IPS-18c (cell line): ENCODE measurements around the gene SGMS1.
"Not testable (repeated sequence)": the region's sequence is repeated elsewhere in the genome, so short reads cannot be mapped to it uniquely, and the experiment has no call there.

ENCODE experiments used
- H3K4me3 ChIP-seq: 2 replicates; pipeline ENCODE4 v1.7.0; 2013; ENCODE audit warnings: low read depth, mild to moderate bottlenecking, low read length, moderate library complexity; ENCODE audit not compliant: insufficient read depth
- H3K9me3 ChIP-seq: one replicate; pipeline ENCODE4 v1.6.1; 2013; ENCODE audit warnings: mild to moderate bottlenecking, low read length, moderate library complexity; ENCODE audit not compliant: control insufficient read depth, insufficient read depth

The SGMS1 gene

GRCh38 chr10:50538555-50539398 lies 85.0 kb downstream of the SGMS1 start:
- no peaks in the 10 kb centered on the region for H3K9me3 ChIP-seq
- no peak overlapping the region for H3K4me3 ChIP-seq

GRCh38 chr10:50536617-50537240 lies 87.0 kb downstream of the SGMS1 start:
- no peaks in the 10 kb centered on the region for H3K9me3 ChIP-seq
- no peak overlapping the region for H3K4me3 ChIP-seq

GRCh38 chr10:50534748-50535376 lies 88.9 kb downstream of the SGMS1 start:
- H3K4me3 ChIP-seq, H3K9me3 ChIP-seq: not testable (repeated sequence)

GRCh38 chr10:50533296-50533695 lies 90.5 kb downstream of the SGMS1 start:
- no peaks in the 10 kb centered on the region for H3K9me3 ChIP-seq

GRCh38 chr10:50531388-50532077 lies 92.2 kb downstream of the SGMS1 start:
- Histone ChIP-seq H3K9me3 (no peaks in the 10 kb centered on the region), H3K4me3 (no peak overlapping the region)

More at GRCh38 chr10:50533296-50533695, 90.5 kb downstream of the SGMS1 start:
- H3K4me3 ChIP-seq, result no peak overlapping the region

- Histone ChIP-seq H3K4me3 (no peak overlapping the region), H3K9me3 (no peaks in the 10 kb centered on the region)
Observed at GRCh38 chr10:50529660-50530059, 94.1 kb downstream of the SGMS1 start.

- no peaks in the 10 kb centered on the region for H3K9me3 ChIP-seq
- no peak overlapping the region for H3K4me3 ChIP-seq
Observed at GRCh38 chr10:50528206-50528605, 95.5 kb downstream of the SGMS1 start.

- H3K9me3 ChIP-seq, result no peaks in the 10 kb centered on the region
Observed at GRCh38 chr10:50527442-50528043, 96.2 kb downstream of the SGMS1 start.

GRCh38 chr10:50526185-50526584 lies 97.6 kb downstream of the SGMS1 start:
- H3K4me3 ChIP-seq, result no peak overlapping the region
- no peaks in the 10 kb centered on the region for H3K9me3 ChIP-seq

More at GRCh38 chr10:50527442-50528043, 96.2 kb downstream of the SGMS1 start:
- H3K4me3 ChIP-seq, result no peak overlapping the region

GRCh38 chr10:50523357-50523756 lies 100.4 kb downstream of the SGMS1 start:
- Histone ChIP-seq H3K4me3 (no peak overlapping the region), H3K9me3 (no peaks in the 10 kb centered on the region)

GRCh38 chr10:50522908-50523307 lies 100.8 kb downstream of the SGMS1 start:
- Histone ChIP-seq H3K4me3 (no peak overlapping the region), H3K9me3 (no peaks in the 10 kb centered on the region)

- Histone ChIP-seq H3K4me3 (no peak overlapping the region), H3K9me3 (no peaks in the 10 kb centered on the region)
Observed at GRCh38 chr10:50520115-50520514, 103.6 kb downstream of the SGMS1 start.

GRCh38 chr10:50517626-50518025 lies 106.1 kb downstream of the SGMS1 start:
- no peak overlapping the region for H3K4me3 ChIP-seq
- H3K9me3 ChIP-seq, result no peaks in the 10 kb centered on the region

- Histone ChIP-seq H3K9me3 (no peaks in the 10 kb centered on the region), H3K4me3 (no peak overlapping the region)
Observed at GRCh38 chr10:50516171-50516570, 107.6 kb downstream of the SGMS1 start.

- H3K9me3 ChIP-seq, result no peaks in the 10 kb centered on the region
- H3K4me3 ChIP-seq, result no peak overlapping the region
Observed at GRCh38 chr10:50515420-50515819, 108.3 kb downstream of the SGMS1 start.

GRCh38 chr10:50514995-50515394 lies 108.8 kb downstream of the SGMS1 start:
- Histone ChIP-seq H3K4me3 (no peak overlapping the region), H3K9me3 (no peaks in the 10 kb centered on the region)

GRCh38 chr10:50513956-50514355 lies 109.8 kb downstream of the SGMS1 start:
- no peaks in the 10 kb centered on the region for H3K9me3 ChIP-seq
- no peak overlapping the region for H3K4me3 ChIP-seq
